Measurements from ENCODE around the gene DPYD. TPM values are rescaled to one million over a fixed set of nuclear protein-coding genes. Genes with fewer than 3 reads are reported as not detected.

Gene DPYD
- polyA plus RNA-seq, 1 of the 3 experiments (the other 2 are of a cell fraction), result 23.0 TPM

DNA sequence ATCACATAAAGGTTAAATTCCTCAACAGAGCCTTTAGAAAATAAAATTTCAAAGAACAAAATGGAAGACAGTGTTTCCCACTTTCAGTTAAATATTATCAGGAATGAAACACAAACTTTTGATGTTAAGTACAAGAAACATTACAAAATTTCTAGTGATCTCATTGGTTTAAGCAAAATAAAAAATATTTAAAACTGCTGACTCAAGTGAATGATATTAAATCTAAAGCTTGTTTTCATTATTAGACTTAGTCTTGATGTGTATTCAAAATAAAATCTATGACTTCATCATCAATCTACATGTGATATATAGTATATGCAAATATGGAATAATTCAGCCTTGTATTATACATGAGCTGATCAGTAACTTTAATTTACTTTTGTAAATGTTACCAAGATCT, 614.3 kb downstream of the DPYD start:
- no peak for DNase-seq
- Histone ChIP-seq H3K4me3 (ENCODE audit: low read depth in 2 of 2, low read length in 1 of 2) (no peak overlapping the region), H3K36me3 (replicated peaks in 1 of 2; ENCODE audit: control insufficient read depth in 1 of 2, insufficient read depth in 2 of 2, low read length in 1 of 2) (peaks cover 7 to 40% of the 10 kb centered on the region in 2 experiments), H3K79me2 (ENCODE audit: insufficient read depth) (0 out of 2 replicates have a peak, but pooled peaks cover 2% of the 10 kb centered on the region), H2AFZ (ENCODE audit: low read depth) (no peak overlapping the region), H3K27me3 (ENCODE audit: insufficient read depth) (no peaks in the 10 kb centered on the region), H3K27ac (ENCODE audit: low read depth in 2 of 2, low read length in 1 of 2) (no peak overlapping the region), H3K9me2 (no peaks in the 10 kb centered on the region), H3K4me1 (ENCODE audit: control insufficient read depth in 1 of 2, insufficient read depth in 2 of 2, low read depth in 1 of 2, low read length in 1 of 2) (no peaks in the 10 kb centered on the region; a peak in 2 of 4 replicates), H3K9ac (no peak overlapping the region), H3K9me3 (no peaks in the 10 kb centered on the region), H3K4me2 (no peak overlapping the region), H3F3A (replicated peaks; ENCODE audit: insufficient read depth) (peaks cover 7% of the 10 kb centered on the region), H4K20me1 (ENCODE audit: insufficient read depth) (no peaks in the 10 kb centered on the region)
- ChIA-PET CTCF (no interaction called here), POLR2A (no interaction called here)
- TF ChIP-seq YY1 (IDR thresholded peaks at IDR 0.05; ENCODE audit: low read depth) (no peak), FOXJ3 (CRISPR knock-in tag; IDR thresholded peaks at IDR 0.05) (no peak), ELF1 (IDR thresholded peaks at IDR 0.05) (no peak), FOSL2 (IDR thresholded peaks at IDR 0.05; ENCODE audit: borderline replicate concordance, low read depth) (no peak), SMC3 (IDR thresholded peaks at IDR 0.05; ENCODE audit: low read depth, low read length) (no peak)

DNA sequence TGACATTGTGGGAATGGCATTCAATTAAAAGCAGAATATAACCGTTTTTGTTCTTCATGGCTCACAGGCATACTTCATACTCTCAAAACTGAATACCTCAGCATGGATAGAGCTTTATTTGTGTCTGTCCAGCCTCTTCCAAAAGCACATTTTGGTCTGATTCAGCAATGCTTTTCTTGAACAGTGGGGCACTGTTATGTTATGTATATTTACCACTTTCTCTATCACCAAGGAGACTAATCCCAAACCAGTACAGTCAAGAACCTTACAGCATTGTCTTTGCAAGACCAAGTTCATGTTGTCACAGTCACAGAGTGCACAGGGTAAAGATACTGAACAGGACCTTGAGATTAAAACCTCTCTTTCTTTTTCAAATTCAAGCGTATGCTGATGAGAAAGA, 616.5 kb downstream of the DPYD start:
- no peaks in the 10 kb centered on the region for H3K79me2 ChIP-seq (ENCODE audit: insufficient read depth)
- POLR2A ChIA-PET, result no interaction called here

More for the DNA sequence above, 616.5 kb downstream of the DPYD start:
- Histone ChIP-seq H3K27me3 (ENCODE audit: insufficient read depth) (no peaks in the 10 kb centered on the region), H3K4me3 (ENCODE audit: low read depth in 2 of 2, low read length in 1 of 2) (no peak overlapping the region), H3K9me3 (no peaks in the 10 kb centered on the region), H3K4me2 (no peak overlapping the region), H3K27ac (ENCODE audit: low read depth in 2 of 2, low read length in 1 of 2) (no peak overlapping the region), H3F3A (replicated peaks; ENCODE audit: insufficient read depth) (peaks cover 7% of the 10 kb centered on the region), H3K9ac (no peak overlapping the region), H3K36me3 (replicated peaks in 1 of 2; ENCODE audit: control insufficient read depth in 1 of 2, insufficient read depth in 2 of 2, low read length in 1 of 2) (peaks cover 7 to 39% of the 10 kb centered on the region in 2 experiments), H3K9me2 (no peaks in the 10 kb centered on the region), H3K4me1 (ENCODE audit: control insufficient read depth in 1 of 2, insufficient read depth in 2 of 2, low read depth in 1 of 2, low read length in 1 of 2) (no peaks in the 10 kb centered on the region; a peak in 2 of 4 replicates), H2AFZ (ENCODE audit: low read depth) (no peak overlapping the region), H4K20me1 (ENCODE audit: insufficient read depth) (no peaks in the 10 kb centered on the region)
- 75% methylated on average over 2 of the region's 2 CpGs for WGBS (ENCODE audit: low lambda C conversion rate)
- DNase-seq, result no peak
- TF ChIP-seq RCOR1 (IDR thresholded peaks at IDR 0.05; ENCODE audit: low read length), result no peak
- TF ChIP-seq FOXJ3 (CRISPR knock-in tag; IDR thresholded peaks at IDR 0.05), result no peak
- no peak for TF ChIP-seq CHD2 (IDR thresholded peaks at IDR 0.05; ENCODE audit: low read length, partially characterized antibody)
- no peak for TF ChIP-seq SMC3 (IDR thresholded peaks at IDR 0.05; ENCODE audit: low read depth, low read length)
- TF ChIP-seq, protein P1, sequence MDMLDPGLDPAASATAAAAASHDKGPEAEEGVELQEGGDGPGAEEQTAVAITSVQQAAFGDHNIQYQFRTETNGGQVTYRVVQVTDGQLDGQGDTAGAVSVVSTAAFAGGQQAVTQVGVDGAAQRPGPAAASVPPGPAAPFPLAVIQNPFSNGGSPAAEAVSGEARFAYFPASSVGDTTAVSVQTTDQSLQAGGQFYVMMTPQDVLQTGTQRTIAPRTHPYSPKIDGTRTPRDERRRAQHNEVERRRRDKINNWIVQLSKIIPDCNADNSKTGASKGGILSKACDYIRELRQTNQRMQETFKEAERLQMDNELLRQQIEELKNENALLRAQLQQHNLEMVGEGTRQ (IDR thresholded peaks at IDR 0.05; ENCODE audit: borderline replicate concordance, low read depth, low read length), result no peak
- TF ChIP-seq EZH2phosphoT487 (IDR thresholded peaks at IDR 0.05; ENCODE audit: borderline replicate concordance, low read depth), result no peak
- TF ChIP-seq, protein P2, sequence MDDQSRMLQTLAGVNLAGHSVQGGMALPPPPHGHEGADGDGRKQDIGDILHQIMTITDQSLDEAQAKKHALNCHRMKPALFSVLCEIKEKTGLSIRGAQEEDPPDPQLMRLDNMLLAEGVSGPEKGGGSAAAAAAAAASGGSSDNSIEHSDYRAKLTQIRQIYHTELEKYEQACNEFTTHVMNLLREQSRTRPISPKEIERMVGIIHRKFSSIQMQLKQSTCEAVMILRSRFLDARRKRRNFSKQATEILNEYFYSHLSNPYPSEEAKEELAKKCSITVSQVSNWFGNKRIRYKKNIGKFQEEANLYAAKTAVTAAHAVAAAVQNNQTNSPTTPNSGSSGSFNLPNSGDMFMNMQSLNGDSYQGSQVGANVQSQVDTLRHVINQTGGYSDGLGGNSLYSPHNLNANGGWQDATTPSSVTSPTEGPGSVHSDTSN (IDR thresholded peaks at IDR 0.05), result no peak
- TF ChIP-seq, protein P3, sequence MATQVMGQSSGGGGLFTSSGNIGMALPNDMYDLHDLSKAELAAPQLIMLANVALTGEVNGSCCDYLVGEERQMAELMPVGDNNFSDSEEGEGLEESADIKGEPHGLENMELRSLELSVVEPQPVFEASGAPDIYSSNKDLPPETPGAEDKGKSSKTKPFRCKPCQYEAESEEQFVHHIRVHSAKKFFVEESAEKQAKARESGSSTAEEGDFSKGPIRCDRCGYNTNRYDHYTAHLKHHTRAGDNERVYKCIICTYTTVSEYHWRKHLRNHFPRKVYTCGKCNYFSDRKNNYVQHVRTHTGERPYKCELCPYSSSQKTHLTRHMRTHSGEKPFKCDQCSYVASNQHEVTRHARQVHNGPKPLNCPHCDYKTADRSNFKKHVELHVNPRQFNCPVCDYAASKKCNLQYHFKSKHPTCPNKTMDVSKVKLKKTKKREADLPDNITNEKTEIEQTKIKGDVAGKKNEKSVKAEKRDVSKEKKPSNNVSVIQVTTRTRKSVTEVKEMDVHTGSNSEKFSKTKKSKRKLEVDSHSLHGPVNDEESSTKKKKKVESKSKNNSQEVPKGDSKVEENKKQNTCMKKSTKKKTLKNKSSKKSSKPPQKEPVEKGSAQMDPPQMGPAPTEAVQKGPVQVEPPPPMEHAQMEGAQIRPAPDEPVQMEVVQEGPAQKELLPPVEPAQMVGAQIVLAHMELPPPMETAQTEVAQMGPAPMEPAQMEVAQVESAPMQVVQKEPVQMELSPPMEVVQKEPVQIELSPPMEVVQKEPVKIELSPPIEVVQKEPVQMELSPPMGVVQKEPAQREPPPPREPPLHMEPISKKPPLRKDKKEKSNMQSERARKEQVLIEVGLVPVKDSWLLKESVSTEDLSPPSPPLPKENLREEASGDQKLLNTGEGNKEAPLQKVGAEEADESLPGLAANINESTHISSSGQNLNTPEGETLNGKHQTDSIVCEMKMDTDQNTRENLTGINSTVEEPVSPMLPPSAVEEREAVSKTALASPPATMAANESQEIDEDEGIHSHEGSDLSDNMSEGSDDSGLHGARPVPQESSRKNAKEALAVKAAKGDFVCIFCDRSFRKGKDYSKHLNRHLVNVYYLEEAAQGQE (IDR thresholded peaks at IDR 0.05; ENCODE audit: low read depth, low read length), result no peak
- no peak for TF ChIP-seq FOXM1 (IDR thresholded peaks at IDR 0.05; ENCODE audit: low read depth)
- TF ChIP-seq POLR2AphosphoS5 (IDR thresholded peaks at IDR 0.05; ENCODE audit: low read depth, low read length), result no peak
- no peak for TF ChIP-seq TAF1 (IDR thresholded peaks at IDR 0.05; ENCODE audit: borderline replicate concordance, low read depth, low read length)
- TF ChIP-seq, protein P4, sequence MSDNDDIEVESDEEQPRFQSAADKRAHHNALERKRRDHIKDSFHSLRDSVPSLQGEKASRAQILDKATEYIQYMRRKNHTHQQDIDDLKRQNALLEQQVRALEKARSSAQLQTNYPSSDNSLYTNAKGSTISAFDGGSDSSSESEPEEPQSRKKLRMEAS (IDR thresholded peaks at IDR 0.05; ENCODE audit: low read depth), result no peak
- TF ChIP-seq SIN3A (IDR thresholded peaks at IDR 0.05; ENCODE audit: borderline replicate concordance, low read depth, low read length), result no peak
- TF ChIP-seq TCF12 (IDR thresholded peaks at IDR 0.05), result no peak
- TF ChIP-seq, protein P5, sequence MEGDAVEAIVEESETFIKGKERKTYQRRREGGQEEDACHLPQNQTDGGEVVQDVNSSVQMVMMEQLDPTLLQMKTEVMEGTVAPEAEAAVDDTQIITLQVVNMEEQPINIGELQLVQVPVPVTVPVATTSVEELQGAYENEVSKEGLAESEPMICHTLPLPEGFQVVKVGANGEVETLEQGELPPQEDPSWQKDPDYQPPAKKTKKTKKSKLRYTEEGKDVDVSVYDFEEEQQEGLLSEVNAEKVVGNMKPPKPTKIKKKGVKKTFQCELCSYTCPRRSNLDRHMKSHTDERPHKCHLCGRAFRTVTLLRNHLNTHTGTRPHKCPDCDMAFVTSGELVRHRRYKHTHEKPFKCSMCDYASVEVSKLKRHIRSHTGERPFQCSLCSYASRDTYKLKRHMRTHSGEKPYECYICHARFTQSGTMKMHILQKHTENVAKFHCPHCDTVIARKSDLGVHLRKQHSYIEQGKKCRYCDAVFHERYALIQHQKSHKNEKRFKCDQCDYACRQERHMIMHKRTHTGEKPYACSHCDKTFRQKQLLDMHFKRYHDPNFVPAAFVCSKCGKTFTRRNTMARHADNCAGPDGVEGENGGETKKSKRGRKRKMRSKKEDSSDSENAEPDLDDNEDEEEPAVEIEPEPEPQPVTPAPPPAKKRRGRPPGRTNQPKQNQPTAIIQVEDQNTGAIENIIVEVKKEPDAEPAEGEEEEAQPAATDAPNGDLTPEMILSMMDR (IDR thresholded peaks at IDR 0.05), result no peak
- no peak for TF ChIP-seq RAD21 (IDR thresholded peaks at IDR 0.05; ENCODE audit: low read length)
- TF ChIP-seq, protein P6, sequence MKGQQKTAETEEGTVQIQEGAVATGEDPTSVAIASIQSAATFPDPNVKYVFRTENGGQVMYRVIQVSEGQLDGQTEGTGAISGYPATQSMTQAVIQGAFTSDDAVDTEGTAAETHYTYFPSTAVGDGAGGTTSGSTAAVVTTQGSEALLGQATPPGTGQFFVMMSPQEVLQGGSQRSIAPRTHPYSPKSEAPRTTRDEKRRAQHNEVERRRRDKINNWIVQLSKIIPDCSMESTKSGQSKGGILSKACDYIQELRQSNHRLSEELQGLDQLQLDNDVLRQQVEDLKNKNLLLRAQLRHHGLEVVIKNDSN (IDR thresholded peaks at IDR 0.05; ENCODE audit: borderline replicate concordance, low read depth), result no peak
- CTCF ChIA-PET, result interaction anchor here (1.0 kb wide), 1 partner anchor 10 kb away, joined by 3 read pairs; no protein-coding TSS in a partner anchor
